GM19468 (cell line): Measurements from ENCODE around the gene SLC6A20.

Experiments
- ATAC-seq: cut with Tn5 transposase; IDR thresholded peaks from one replicate; pipeline ENCODE4 v1.9.1; 2021; ENCODE audit warnings: mild to moderate bottlenecking, moderate library complexity, moderate number of reproducible peaks; ENCODE audit not compliant: unreplicated experiment; ENCODE audit errors: extremely low read depth

SLC6A20 gene, protein sequence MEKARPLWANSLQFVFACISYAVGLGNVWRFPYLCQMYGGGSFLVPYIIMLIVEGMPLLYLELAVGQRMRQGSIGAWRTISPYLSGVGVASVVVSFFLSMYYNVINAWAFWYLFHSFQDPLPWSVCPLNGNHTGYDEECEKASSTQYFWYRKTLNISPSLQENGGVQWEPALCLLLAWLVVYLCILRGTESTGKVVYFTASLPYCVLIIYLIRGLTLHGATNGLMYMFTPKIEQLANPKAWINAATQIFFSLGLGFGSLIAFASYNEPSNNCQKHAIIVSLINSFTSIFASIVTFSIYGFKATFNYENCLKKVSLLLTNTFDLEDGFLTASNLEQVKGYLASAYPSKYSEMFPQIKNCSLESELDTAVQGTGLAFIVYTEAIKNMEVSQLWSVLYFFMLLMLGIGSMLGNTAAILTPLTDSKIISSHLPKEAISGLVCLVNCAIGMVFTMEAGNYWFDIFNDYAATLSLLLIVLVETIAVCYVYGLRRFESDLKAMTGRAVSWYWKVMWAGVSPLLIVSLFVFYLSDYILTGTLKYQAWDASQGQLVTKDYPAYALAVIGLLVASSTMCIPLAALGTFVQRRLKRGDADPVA

DNA sequence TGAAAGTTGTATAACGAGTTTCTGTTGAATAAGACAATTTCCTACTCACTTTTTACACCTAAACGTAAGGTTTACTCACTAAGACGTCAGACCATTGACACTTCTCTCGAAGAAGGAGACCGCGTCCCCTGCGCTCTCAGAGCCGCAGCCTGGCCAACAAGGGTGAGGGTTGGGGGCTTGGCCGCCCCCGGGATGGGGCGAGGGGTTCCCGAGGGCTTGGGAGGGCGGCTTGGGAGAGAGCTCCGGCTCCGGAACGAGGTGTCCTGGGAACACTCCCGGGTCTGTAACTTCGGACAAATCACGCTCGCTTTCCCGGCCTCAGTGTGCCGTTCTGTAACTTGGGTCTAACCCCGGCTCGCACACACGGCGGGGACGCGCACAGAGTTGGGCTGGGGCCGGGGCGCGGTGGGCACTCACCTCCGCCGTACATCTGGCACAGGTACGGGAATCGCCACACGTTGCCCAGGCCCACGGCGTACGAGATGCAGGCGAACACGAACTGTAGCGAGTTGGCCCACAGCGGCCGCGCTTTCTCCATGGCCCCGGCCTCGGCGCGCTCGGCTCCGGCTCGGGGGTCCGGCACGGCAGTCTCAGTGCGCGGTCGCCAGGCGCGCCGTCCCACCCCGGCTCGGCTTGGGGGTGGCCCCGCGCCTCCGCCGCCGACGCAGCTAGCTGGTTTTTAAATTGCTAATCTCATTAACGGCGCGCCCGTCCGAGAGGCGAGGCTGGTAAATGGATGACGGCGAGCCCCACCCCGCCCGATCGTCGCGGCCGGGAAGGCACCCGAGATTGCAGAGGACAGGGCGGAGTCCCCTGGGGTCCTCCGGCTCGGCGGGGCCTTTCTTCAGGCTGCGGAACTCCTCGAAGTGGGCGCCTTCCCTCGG is at the start of gene SLC6A20:
SLC6A20 (minus strand) TSS at position 655 of the 884 bp plus-strand sequence; CDS start at position 538, 117 bp downstream.
- ATAC-seq, result no peak

DNA sequence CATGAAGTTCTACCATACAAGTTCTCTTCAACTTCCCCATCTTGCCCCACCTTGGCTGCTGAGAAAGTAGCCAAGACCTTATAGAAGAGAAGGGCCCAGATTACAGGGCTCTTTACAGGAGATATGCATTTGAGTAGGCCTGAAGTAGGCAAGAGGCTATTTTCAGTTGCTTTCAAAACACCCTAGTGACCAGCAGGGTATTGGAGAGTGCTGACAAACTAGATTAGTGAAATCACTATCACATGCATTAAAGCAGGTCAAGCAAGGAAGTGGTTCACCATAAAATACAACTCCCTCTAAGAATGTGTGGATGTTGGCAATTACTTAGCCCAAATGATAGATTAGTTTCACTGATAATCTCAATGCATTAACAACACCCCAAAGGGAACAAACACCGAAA is 48.3 kb upstream of the SLC6A20 start:
- ATAC-seq, result no peak

DNA sequence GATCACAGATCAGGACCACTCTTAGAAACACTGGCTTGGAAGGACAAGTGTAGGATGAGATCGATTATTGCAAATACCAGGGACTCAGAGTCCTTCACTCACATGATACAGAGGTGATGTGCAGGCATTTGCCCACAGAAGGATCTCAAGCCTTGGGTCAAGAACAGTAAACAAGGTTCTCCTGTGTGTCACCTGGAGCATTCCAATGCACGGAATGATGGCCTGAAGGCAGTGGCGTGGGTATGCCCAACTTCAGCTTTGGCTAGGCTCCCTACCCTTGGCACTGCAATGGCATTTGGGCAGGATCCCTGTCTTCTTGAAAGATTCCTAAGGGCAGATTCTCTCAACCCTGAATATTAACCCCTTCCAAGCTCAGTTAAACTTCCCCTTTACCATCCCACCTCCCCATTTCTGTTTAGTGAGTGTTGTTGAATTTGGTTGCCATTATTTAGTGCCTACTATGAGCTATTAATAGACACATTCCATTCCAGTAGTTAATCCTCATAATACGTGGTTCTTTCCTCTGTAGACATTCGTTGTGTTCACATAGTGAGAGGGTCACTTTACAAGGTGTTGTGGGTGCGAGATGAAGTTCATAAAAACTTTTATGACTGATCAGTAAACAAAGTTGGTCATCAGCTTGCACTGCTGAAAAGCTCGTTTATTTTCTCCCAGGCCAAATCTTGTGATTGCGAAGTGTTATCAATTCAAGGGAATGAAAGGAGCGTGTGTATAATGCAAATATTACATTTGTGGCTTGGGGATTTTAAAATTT is 46.7 kb upstream of the SLC6A20 start:
- no peak for ATAC-seq

DNA sequence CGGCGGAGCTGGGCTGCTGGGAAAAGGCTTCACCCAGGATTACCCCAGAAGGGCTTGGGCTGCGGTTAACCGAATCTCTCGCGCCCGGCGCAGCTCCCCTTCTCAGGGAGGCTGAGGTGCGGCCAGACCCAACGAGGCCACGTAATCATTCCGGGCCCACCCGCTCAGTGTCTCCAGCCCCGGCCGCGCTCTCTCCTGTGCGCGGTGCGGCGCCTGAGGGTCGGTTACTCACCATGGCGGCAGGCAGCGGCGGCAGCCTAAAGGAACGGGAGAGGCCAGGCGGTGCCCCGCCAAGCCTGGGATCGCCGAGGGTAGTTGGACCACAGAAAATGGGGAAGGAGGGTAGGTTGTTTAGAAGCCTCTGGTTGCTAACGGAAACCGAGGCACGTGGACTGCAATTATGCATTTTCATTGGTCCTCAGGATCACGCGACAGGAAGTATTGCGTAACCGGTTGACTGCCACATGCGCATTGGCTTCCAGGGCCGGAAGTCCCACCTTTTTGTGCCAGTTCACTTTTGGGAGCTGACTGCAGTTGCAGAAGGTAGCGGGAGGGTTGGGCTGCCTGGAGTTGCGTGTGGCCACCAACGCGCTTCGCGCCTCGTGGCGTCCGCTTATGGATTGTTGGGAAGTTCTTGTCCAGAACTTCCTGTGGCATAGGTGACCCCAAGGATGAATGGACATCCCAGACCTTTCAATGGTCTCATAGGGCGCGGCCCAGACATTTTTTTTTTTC is 45.6 kb upstream of the SLC6A20 start, which contains the start of gene LZTFL1:
LZTFL1 (minus strand) TSS at position 363 of the 735 bp plus-strand sequence; CDS start at position 235, 128 bp downstream.
- ATAC-seq, result no peak

DNA sequence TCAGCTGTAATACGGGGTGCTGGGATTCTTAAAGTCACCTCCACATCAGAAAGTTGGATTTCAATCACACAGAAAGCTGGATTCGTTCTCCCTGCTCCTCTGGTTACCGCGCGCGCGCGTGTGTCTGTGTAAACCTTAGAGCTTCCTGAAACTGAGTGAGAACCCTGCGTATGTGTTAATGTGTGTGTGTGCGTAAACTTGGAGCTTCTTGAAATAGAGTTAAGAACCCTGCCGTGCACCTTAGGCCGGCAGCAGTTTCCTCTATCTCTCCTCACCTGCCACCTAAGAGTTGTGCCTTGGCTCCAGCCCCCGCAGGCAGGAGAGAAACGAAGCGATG is 45.1 kb upstream of the SLC6A20 start:
- no peak for ATAC-seq

DNA sequence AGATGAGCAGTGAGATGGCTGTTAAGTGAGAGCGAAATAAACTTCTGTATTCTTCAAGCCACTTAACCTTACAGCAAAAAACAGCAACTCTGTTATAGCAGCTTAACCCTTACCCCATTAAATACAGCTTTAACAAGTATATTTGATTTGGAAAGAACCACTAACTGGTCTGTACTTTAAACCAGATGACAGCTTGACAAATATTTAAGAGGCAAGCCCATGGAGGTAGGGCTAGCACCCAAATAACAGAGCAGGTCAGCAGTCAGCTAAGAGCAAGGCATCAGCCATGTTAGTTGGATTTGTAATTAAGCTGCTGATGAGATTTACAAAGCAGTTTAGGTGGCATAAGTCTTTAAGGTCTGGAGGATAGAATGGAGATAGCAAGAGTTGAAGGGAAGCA is 42.1 kb upstream of the SLC6A20 start:
- no peak for ATAC-seq

DNA sequence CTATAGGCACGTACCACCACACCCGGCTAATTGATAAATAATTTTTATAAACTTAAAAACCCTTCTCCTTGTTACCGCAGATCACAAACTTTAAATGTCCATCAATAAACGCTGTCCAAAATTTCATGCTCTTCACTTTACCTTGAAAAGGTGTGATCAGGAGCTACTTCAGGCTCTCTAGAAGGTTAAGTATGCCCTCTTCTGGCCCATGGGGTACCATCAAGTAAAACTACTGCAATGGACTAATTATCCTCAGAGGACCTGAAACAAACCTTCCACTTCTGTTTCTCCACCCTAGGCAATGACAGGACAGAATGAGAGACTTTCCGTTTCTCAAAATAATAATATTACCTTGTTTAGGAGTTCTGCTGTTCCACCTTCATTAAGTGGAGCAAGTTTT is 36.4 kb upstream of the SLC6A20 start:
- no peak for ATAC-seq

DNA sequence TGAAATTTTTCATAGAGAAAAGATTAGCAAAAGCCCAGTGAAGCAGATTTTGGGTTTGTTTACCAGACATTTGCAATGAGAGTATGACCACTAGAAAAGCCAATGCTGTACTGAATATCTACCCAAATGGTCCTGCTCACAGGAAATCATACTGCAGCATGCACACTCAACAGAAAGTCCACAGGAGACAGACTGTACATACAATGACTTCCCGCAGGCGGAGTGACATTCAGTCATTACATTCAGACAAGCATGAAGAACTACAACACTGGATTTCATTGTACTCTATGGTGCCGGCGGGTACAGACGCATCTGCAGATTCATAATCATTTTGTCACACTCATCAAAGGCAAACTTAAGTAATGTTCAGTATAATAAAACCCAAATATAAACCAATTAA is 33.8 kb upstream of the SLC6A20 start:
- no peak for ATAC-seq

DNA sequence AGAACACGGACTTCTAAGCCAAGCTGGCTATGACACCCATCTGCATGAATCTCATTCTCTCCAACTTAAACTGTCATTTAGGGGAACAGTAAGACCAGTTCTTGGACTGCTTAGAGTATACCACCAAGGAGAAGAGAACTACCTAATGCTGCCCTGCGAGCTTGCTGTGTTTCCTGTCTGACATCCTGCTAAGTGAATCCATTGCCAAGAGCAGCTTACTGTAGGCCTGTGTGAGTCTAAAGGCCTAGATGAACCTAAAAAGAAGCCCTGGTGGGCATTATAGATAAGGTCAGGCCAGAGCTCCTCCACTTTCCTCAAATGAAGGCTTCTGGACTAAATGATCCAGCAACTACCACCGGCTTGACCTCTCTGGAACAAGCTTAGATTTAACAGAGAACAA is 30.6 kb upstream of the SLC6A20 start:
- no peak for ATAC-seq

DNA sequence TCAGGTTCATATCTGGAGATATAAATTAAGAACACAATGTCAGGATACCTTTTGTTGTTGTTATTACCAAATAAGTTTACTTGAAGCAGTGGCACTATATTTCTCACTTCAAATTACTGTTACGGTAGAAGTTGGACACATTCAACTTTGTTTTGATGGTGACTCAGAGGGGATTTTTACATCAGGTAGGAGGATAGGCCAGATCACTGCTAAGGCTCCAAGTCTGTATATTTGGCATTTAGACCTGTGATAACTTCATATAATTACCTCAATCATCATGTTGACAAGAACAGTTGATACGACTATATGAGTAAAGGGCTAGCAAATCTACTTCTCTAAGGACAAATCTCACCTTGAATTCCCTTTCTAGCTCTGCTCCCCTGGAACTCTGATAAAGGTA is 30.0 kb upstream of the SLC6A20 start:
- no peak for ATAC-seq

DNA sequence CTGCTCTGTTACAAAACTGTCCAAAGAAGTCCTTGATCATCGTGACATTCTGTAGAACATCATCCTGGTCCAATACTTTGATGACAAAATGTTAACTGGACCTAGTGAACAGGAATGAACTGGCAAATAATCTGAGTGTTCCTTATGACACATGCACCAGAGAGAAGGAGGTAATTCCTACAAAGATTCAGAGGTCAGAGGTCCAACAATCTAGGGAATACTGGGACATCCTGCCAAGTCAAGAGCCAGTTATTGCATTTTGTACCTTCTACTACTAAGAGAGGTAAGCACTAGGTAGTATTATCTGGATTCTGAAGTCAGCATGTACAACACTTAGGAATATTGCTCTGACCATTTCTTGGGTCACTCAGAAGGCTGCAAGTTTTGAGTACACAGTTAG is 24.8 kb upstream of the SLC6A20 start:
- ATAC-seq, result no peak

DNA sequence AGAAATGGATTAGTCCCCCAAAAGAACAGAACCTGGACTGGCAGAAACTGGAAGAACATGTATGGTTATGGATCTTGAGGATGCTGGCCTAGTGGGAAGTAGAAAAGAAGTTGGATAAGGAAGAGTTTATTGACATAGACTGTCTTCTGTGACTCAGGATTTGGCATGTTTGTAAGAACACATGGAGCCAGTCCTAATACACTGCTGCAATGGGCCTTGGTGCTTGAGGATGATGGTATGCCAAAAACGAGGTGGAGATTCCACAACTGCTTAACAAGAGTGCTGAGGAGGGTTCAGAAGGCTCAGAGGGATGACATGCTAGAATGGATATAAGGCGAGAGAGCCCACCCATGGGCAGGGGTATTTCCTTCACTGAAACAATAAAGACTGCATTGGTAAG is 23.2 kb upstream of the SLC6A20 start:
- no peak for ATAC-seq

DNA sequence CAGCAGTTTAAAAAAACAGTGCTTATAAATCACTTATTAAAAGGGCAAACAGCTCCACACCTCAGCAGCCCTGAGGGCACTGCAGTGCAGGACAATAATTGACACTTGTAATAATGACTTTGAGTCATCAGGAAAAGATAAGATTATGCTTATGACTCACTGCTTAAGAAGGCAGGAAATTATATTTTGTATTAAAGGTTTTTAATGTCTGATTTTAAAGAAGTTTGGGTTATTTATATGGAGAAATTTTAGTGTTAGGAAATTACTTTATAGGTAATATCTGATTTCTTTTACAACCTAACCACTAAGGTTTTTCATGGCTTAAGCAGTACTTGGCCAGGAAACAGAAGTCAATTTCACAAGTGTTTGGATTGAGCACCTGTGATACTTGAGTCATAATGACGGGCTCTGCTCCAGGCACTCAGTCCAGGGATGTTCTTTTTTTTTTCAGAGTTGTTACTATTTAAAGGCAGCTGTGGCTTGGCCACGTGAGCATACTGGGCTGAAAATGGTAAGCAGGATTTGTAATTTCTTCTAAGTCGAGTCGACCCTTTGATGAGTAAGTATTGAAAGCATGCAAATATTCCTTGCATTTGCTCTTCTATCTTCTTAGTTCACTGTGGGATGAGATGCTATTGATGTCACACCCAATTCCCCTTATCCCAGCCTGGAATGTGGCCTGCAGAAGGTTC is 21.6 kb upstream of the SLC6A20 start:
- ATAC-seq, result no peak

DNA sequence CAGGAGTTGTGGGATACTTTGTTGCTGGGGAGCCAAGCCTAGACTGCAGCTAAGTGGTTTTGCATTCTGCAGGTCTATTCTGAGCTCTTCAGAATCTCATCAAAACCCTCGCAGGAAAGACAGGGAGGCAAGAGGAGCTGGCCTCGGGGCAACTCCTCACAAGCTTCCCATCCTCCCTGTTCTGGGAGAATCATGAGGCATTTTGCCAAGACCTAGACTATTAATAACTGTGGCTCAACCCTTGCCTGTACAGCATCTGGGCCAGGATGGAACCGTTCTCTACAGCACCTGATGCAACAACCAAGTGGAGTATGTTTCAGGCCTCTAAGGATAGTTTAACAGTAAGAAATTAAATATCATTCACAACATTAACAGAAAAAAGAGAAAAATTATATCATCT is 20.2 kb upstream of the SLC6A20 start:
- ATAC-seq, result no peak

DNA sequence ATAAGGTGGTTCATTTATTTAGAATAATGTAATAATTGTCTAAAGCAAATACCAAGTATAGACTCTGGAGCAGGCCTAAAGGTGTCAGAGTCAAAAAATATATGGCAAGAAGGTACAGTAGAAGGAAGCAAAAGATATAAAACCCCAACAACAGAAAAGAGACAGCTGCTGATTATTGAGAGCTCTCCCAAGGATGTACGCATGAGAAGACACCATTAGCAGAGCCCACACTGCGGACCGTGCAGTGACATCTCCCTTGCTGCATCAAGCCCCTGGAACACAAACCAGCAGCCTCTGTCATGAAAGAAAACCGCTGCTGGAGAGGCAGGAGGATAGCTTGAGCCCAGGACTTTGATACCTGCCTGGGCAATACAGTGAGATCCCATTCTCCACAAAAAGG is 18.0 kb upstream of the SLC6A20 start:
- ATAC-seq, result no peak

DNA sequence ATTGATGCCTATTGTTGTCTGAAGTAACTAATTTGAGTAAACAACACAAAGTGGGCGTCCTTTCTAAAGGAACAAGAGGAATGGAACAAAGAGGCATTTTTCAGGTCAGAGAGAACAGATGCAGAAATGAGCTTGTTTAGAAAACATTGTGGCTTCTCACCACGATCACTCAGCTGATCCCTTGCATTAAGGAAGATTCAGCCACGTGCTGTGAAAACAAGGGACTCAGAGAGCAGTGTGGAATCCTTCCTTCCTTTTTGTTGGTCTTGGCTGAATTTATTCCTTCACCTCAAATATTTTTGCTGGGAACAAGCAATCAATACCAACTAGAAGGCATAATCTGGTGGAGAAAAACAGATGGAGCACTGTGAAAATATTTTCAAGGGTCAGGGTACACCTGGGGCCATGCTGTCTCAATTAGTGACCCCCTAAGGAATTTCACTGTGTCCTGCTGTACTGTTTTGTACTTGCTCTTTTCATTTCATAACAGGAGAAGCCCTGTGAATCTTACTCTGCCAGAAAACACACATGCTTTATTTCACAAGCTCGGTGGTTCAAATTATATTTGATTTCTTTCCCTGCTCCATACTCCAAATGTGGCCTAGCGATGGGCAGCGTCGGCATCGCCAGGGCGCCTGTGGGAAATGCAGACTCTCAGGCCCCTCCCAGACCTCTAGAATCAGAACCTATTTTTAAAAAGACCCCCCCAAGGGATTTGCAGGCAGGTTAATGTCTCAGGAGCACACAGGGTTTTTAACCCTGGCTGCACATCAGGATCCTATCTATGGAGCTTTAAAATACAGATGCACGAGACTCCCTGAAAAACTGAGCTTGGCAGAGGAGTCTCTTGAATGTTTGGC is 11.6 kb upstream of the SLC6A20 start:
- ATAC-seq, result no peak

DNA sequence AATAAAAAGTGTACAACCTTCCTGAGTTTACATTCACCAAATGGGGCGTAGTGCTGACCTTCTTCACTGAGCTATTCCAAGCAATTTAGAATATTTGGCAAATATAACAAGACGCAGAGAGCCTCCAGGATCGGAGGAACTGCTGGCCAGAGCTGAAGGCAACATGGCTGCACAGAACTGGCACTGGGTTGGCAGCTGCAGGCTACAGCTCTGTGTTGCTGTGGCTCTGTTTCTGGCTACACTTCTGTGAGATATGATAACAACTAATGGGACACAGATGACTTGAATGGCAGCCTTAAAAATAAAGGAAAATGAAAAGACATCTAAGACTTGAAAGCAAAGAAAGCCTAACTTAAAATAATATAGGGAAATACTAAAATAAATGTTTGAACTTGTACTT is 10.8 kb upstream of the SLC6A20 start:
- ATAC-seq, result no peak

DNA sequence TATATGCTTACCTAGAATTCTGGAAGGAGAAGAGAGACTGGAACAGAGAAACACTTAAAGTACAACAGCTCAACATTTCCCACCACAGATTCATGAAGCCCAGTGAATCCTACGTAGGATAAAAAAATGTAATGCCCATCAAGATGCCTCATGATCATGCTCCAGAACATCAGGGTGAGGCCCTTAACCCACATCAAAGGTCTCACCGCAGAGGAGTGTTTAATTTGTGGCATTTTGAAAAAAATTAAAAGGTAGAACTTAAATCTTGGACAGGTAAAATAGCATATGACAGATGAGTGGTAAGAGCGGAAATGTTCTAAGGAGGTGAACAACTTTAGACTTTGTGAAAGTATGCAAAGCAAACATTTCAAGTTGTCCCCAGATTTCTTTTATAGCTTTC is 9.7 kb upstream of the SLC6A20 start:
- no peak for ATAC-seq
